B cell (primary cell): ENCODE data around the gene CDC42SE1. TPM values are rescaled to one million over a fixed set of nuclear protein-coding genes. Genes with fewer than 3 reads are reported as not detected.

Source experiments
- ATAC-seq: fragments of 200-7000 bp; cut with Tn5 transposase; one replicate; pipeline ENCODE4 v1.10.0; 2021; ENCODE audit warnings: low read depth, mild to moderate bottlenecking, moderate number of reproducible peaks, moderate library complexity
- CTCF ChIA-PET: fragments of 350-600 bp; sonication (Branson Sonifier 250); formaldehyde crosslinking; loops from one replicate; lab custom pipeline; 2021; ENCODE audit warnings: antibody characterized with exemption, inconsistent platforms; lab: Charles Lee
- POLR2A ChIA-PET: fragments of 350-600 bp; sonication (Branson Sonifier 250); formaldehyde crosslinking; loops from one replicate; lab custom pipeline; 2021; ENCODE audit warnings: antibody characterized with exemption; lab: Charles Lee
- DNase-seq: peaks from one replicate; pipeline ENCODE4 v3.0.0; 2013
- H2AFZ ChIP-seq: 2 replicates; pipeline ENCODE4 v1.6.1; 2012; ENCODE audit warnings: mild to moderate bottlenecking, low read depth, low read length; ENCODE audit not compliant: insufficient read depth, poor library complexity, severe bottlenecking
- H3K27ac ChIP-seq, 2 donors: 1 replicate in 1 of 2; 2 replicates in 1 of 2; pipeline ENCODE4 v1.5.1; 2012 to 2013; ENCODE audit warnings: low read length in 2 of 2, mild to moderate bottlenecking in 2 of 2, moderate library complexity in 1 of 2
- H3K27me3 ChIP-seq, 4 experiments: fragments of 200-600 bp in 1 of 4; sonication (generic) in 1 of 4; replicated peaks in 1 of 4; 1 replicate in 2 of 4; 2 replicates in 2 of 4; pipeline versions ENCODE4 v1.6.1 to v1.7.0; 2013 to 2016; ENCODE audit warnings: low read length in 3 of 4, mild to moderate bottlenecking in 2 of 4, mixed read lengths in 1 of 4, moderate library complexity in 1 of 4; ENCODE audit not compliant: insufficient read depth in 4 of 4, control insufficient read depth in 3 of 4; ENCODE audit errors: control extremely low read depth in 1 of 4
- H3K36me3 ChIP-seq, 2 experiments: replicated peaks in 1 of 2; 1 replicate in 1 of 2; 2 replicates in 1 of 2; pipeline versions ENCODE4 v1.6.1 to v1.7.1; 2013; ENCODE audit warnings: low read length in 1 of 2; ENCODE audit not compliant: insufficient read depth in 2 of 2, control insufficient read depth in 1 of 2; ENCODE audit errors: control extremely low read depth in 1 of 2, extremely low read depth in 1 of 2
- H3K4me1 ChIP-seq, 2 donors: fragments of 200-600 bp in 1 of 2; sonication (generic) in 1 of 2; 1 replicate in 1 of 2; 2 replicates in 1 of 2; pipeline versions ENCODE4 v1.5.1 to v1.6.1; 2013 to 2017; ENCODE audit warnings: low read length in 2 of 2; ENCODE audit not compliant: control insufficient read depth in 2 of 2, insufficient read depth in 2 of 2
- H3K4me2 ChIP-seq: replicated peaks from 2 replicates; pipeline ENCODE3; 2012; ENCODE audit warnings: mild to moderate bottlenecking, low read depth, low read length; ENCODE audit not compliant: poor library complexity, severe bottlenecking
- H3K4me3 ChIP-seq, 5 experiments: fragments of 200-600 bp in 1 of 5; sonication (generic) in 1 of 5; 1 replicate in 3 of 5; 2 replicates in 2 of 5; pipeline versions ENCODE4 v1.5.1 to v1.7.0; 2011 to 2016; ENCODE audit warnings: low read length in 4 of 5, mild to moderate bottlenecking in 4 of 5, low read depth in 2 of 5, control low read depth in 1 of 5, moderate library complexity in 1 of 5; ENCODE audit not compliant: insufficient read depth in 1 of 5; ENCODE audit errors: control extremely low read depth in 1 of 5, extremely low read depth in 1 of 5
- H3K79me2 ChIP-seq: fragments of 200-600 bp; sonication (generic); one replicate; pipeline ENCODE4 v1.6.0; 2016; ENCODE audit warnings: low read length; ENCODE audit not compliant: control insufficient read depth, insufficient read depth
- H3K9ac ChIP-seq: fragments of 200-600 bp; sonication (generic); 2 replicates; pipeline ENCODE4 v1.6.1; 2017; ENCODE audit warnings: mild to moderate bottlenecking, low read length, moderate library complexity
- H3K9me3 ChIP-seq, 3 donors: one replicate each; pipeline versions ENCODE4 v1.6.1 to v1.7.1; 2013; ENCODE audit warnings: low read length in 2 of 3; ENCODE audit not compliant: control insufficient read depth in 2 of 3, insufficient read depth in 1 of 3; ENCODE audit errors: control extremely low read depth in 1 of 3
- H4K20me1 ChIP-seq: 2 replicates; pipeline ENCODE4 v1.6.0; 2012; ENCODE audit warnings: mild to moderate bottlenecking, low read length; ENCODE audit not compliant: insufficient read depth, control insufficient read depth, poor library complexity, severe bottlenecking
- H3K27ac Mint-ChIP-seq: one replicate; pipeline ENCODE4 v1.8.0; 2021; ENCODE audit warnings: mixed read lengths
- H3K27me3 Mint-ChIP-seq: one replicate; pipeline ENCODE4 v1.8.0; 2021; ENCODE audit warnings: mixed read lengths
- H3K4me1 Mint-ChIP-seq: one replicate; pipeline ENCODE4 v1.8.0; 2021; ENCODE audit warnings: mixed read lengths
- H3K4me3 Mint-ChIP-seq: one replicate; pipeline ENCODE4 v1.8.0; 2021; ENCODE audit warnings: mixed read lengths
- H3K9me3 Mint-ChIP-seq: one replicate; pipeline ENCODE4 v1.8.0; 2022; ENCODE audit warnings: mixed read lengths; ENCODE audit not compliant: insufficient read depth
- CTCF ChIP-seq: fragments of 200-600 bp; IDR thresholded peaks from one replicate; pipeline ENCODE4 v1.8.0; 2022; ENCODE audit warnings: antibody characterized with exemption, mild to moderate bottlenecking
- EZH2 ChIP-seq: IDR thresholded peaks from 2 replicates; pipeline ENCODE4 v1.6.1; 2012; ENCODE audit warnings: borderline replicate concordance, low read depth, mild to moderate bottlenecking, moderate library complexity, low read length; ENCODE audit not compliant: insufficient read depth, poor library complexity, severe bottlenecking
- WGBS: methylation state at CpG from one replicate; pipeline ENCODE4 v1.1.5; 2013; ENCODE audit warnings: missing lambda C conversion rate; ENCODE audit not compliant: insufficient coverage; 5-methylcytosine and 5-hydroxymethylcytosine counted together
- intact Hi-C: fragments of 100-400 bp; cut with micrococcal nuclease; formaldehyde crosslinking; loops from one replicate; pipeline ENCODE4 v1.10.0; 2022
- polyA plus RNA-seq: library from polyadenylated mRNA; depleted of rRNA; stranded (reverse); fragments of >200 nt; gene quantifications from 2 replicates; pipeline ENCODE4 v1.2.3, GENCODE V29; 2012
- total RNA-seq, 2 donors: library from RNA; stranded (reverse); fragments of 120-200 nt in 1 of 2; gene quantifications; 1 replicate in 1 of 2; 2 replicates in 1 of 2; pipeline versions ENCODE4 v1.2.3 to v1.2.4, GENCODE V29; 2013 to 2022

CDC42SE1 gene
- total and polyA plus RNA-seq, 2 donors (not counting 1 experiment from before 2014, with no cell fraction given) = 238 to 366 TPM

- Histone ChIP-seq H3K4me1 (peaks cover 20 to 30% of the 10 kb centered on the region in 2 donors), H3K4me3 (peak overlapping the region in 4 of 5 experiments; percentile 92 to 97 (median 94)), H3K27ac (peak overlapping the region; percentile 71 to 75), H3K27me3 (no peaks in the 10 kb centered on the region), H2AFZ (peak overlapping the region; percentile 84), H3K9me3 (no peaks in the 10 kb centered on the region), H3K79me2 (peaks cover 13% of the 10 kb centered on the region), H3K36me3 (peaks cover 0 to 32% of the 10 kb centered on the region in 2 experiments), H3K4me2 (peak overlapping the region; percentile 93), H3K9ac (peak overlapping the region; percentile 85), H4K20me1 (peaks cover 6% of the 10 kb centered on the region)
- DNase-seq = no peak
- no peak for ATAC-seq
- TF ChIP-seq EZH2 (no peak), CTCF (peak; percentile 48)
- no peaks in the 10 kb centered on the region for H3K27me3 Mint-ChIP-seq
- intact Hi-C loops = loop anchor here (1.0 kb wide), 2 partner anchors 8 to 23 kb away; no protein-coding TSS in a partner anchor
- ChIA-PET POLR2A (interaction anchor here (1.0 to 3.9 kb wide), 4 partner anchors 10 to 42 kb away, joined by 3 to 29 read pairs (median 8); partner anchors contain the start of genes CDC42SE1 and GABPB2), CTCF (interaction anchor here (0.5 to 5.7 kb wide), 12 partner anchors 11 to 520 kb away, joined by 3 to 63 read pairs (median 5); partner anchors contain the start of genes CDC42SE1, GABPB2, MLLT11 and TNFAIP8L2)
- H3K9me3 Mint-ChIP-seq = no peaks in the 10 kb centered on the region
- no CpG with 5 or more reads among the region's 3 CpGs for WGBS
- H3K27ac Mint-ChIP-seq = peak overlapping the region; percentile 94
- peak overlapping the region; percentile 96 for H3K4me3 Mint-ChIP-seq
- peaks cover 43% of the 10 kb centered on the region for H3K4me1 Mint-ChIP-seq
Measured at GRCh38 chr1:151048645-151049032, 10.8 kb downstream of the CDC42SE1 start.
